Activated naive CD8-positive, alpha-beta T cell treated with anti-CD3 and anti-CD28 coated beads, Interleukin-2, amount 10 ng/mL, durations not matched to agents 7 days and 5 days (primary cell): Measurements from ENCODE around the gene DHRS7C. TPM values are rescaled to one million over a fixed set of nuclear protein-coding genes. Genes with fewer than 3 reads are reported as not detected.

ENCODE experiments used
- total RNA-seq, 2 experiments: library from RNA; stranded (reverse); gene quantifications; one replicate each; pipeline ENCODE4 v1.2.3, GENCODE V29; 2021

DHRS7C gene
- total RNA-seq, 2 experiments from 2014 or later = not detected

Other genes with a start within 250 kb of the DHRS7C start
- 10 to 100 TPM; 62.6 to 68.9 TPM for gene STX8, start 215.8 kb downstream of the DHRS7C start, total RNA-seq
- gene CFAP52, start 214.9 kb downstream of the DHRS7C start, total RNA-seq = not detected
- under 1 TPM in 1 of 2 experiments, not detected in 1; 0.48 TPM for gene USP43, start 146.1 kb downstream of the DHRS7C start, total RNA-seq
- gene GSG1L2, start 30.5 kb upstream of the DHRS7C start, total RNA-seq = not detected
- gene GLP2R, start 34.3 kb upstream of the DHRS7C start, total RNA-seq = not detected
- not detected for gene RCVRN, start 113.7 kb upstream of the DHRS7C start, total RNA-seq